Peyer's patch (tissue), 4 donors: ENCODE results near the gene EIF4A3.

ENCODE experiments used
- POLR2A ChIP-seq, 2 donors: fragments of 450-650 bp; IDR thresholded peaks; one replicate each; pipeline ENCODE4 v1.5.1; 2017; ENCODE audit warnings: antibody characterized with exemption in 2 of 2, mild to moderate bottlenecking in 2 of 2, moderate library complexity in 2 of 2
- TF ChIP-seq, protein P1 (sequence below), 6 experiments: fragments of 450-650 bp in 4 of 6; fragments of 200-600 bp in 2 of 6; sonication (generic) in 1 of 6; IDR thresholded peaks; one replicate each; pipeline ENCODE4 v1.5.1; 2017 to 2019; ENCODE audit warnings: antibody characterized with exemption in 6 of 6, mild to moderate bottlenecking in 3 of 6, moderate library complexity in 1 of 6

DNA sequence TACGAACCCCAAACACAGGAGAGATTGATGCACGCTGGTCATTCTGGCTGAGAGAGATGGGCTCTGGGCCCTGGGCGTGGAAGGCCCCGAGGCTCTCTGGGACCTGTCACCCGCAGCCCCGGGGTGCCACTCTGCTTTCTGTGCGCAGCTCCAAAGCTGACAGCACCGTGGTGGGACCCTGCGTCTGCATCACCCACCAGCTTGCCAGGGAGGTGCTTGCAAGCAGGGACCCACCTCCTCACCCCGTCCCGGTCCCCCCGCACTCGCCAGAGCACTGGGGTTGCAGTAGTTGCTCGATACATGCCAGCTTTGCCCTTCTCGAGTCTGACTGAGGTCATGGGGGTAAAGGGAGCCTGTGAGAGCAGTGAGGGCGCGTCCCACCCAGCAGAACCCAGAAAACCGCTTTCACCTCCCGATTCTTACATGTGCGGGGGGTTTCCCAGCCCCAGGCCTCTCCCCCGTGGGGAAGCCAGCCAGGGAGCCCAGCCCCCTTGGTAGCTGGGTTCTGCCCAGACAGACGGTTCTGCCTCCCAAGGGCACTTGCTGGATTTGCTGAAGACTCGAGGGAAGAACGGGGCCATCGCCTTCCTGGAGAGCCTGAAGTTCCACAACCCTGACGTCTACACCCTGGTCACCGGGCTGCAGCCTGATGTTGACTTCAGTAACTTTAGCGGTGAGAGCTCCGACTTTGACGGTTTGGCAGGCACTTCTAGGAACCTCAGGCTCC lies 35.4 kb upstream of the EIF4A3 start:
- TF ChIP-seq, protein P1, sequence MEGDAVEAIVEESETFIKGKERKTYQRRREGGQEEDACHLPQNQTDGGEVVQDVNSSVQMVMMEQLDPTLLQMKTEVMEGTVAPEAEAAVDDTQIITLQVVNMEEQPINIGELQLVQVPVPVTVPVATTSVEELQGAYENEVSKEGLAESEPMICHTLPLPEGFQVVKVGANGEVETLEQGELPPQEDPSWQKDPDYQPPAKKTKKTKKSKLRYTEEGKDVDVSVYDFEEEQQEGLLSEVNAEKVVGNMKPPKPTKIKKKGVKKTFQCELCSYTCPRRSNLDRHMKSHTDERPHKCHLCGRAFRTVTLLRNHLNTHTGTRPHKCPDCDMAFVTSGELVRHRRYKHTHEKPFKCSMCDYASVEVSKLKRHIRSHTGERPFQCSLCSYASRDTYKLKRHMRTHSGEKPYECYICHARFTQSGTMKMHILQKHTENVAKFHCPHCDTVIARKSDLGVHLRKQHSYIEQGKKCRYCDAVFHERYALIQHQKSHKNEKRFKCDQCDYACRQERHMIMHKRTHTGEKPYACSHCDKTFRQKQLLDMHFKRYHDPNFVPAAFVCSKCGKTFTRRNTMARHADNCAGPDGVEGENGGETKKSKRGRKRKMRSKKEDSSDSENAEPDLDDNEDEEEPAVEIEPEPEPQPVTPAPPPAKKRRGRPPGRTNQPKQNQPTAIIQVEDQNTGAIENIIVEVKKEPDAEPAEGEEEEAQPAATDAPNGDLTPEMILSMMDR (IDR thresholded peaks at IDR 0.05) = no peak
- TF ChIP-seq POLR2A (IDR thresholded peaks at IDR 0.05) = no peak
